Measurements from ENCODE around the gene C14orf132.

Gene C14orf132

GRCh38 chr14:96040828-96041371 lies 1.7 kb downstream of the C14orf132 start:
- no peak for DNase-seq

GRCh38 chr14:96042248-96042930 lies 3.2 kb downstream of the C14orf132 start:
- DNase-seq = no peak

- no peak for DNase-seq
Observed at GRCh38 chr14:96046630-96047029, 7.5 kb downstream of the C14orf132 start.

- DNase-seq = no peak
Observed at GRCh38 chr14:96047101-96047500, 7.9 kb downstream of the C14orf132 start.

GRCh38 chr14:96049932-96050331 lies 10.8 kb downstream of the C14orf132 start:
- DNase-seq = no peak

GRCh38 chr14:96050482-96050881 lies 11.3 kb downstream of the C14orf132 start:
- DNase-seq = no peak

GRCh38 chr14:96051231-96051630 lies 12.1 kb downstream of the C14orf132 start:
- DNase-seq = no peak

- DNase-seq = no peak
Observed at GRCh38 chr14:96051642-96052540, 12.7 kb downstream of the C14orf132 start.

- DNase-seq = no peak
Observed at GRCh38 chr14:96052541-96053247, 13.5 kb downstream of the C14orf132 start.

- no peak for DNase-seq
Observed at GRCh38 chr14:96053248-96053599, 14.1 kb downstream of the C14orf132 start.

- no peak for DNase-seq
Observed at GRCh38 chr14:96053600-96054381, 14.6 kb downstream of the C14orf132 start.

- no peak for DNase-seq
Observed at GRCh38 chr14:96054661-96055060, 15.5 kb downstream of the C14orf132 start.

- DNase-seq = no peak
Observed at GRCh38 chr14:96055065-96055752, 16.0 kb downstream of the C14orf132 start.

- DNase-seq = no peak
Observed at GRCh38 chr14:96055753-96056508, 16.8 kb downstream of the C14orf132 start.

- no peak for DNase-seq
Observed at GRCh38 chr14:96056509-96057422, 17.6 kb downstream of the C14orf132 start.

GRCh38 chr14:96057738-96058137 lies 18.6 kb downstream of the C14orf132 start:
- DNase-seq = no peak

GRCh38 chr14:96058576-96059200 lies 19.5 kb downstream of the C14orf132 start:
- DNase-seq = no peak

GRCh38 chr14:96059519-96060135 lies 20.5 kb downstream of the C14orf132 start:
- no peak for DNase-seq

All from NK-92 treated with Interleukin-12 subunit alpha and Interleukin-12 subunit beta, amount 100 ng/mL, for 24 hours (cell line).